ENCODE data around the gene MDM2. TPM values are rescaled to one million over a fixed set of nuclear protein-coding genes. Genes with fewer than 3 reads are reported as not detected.

Gene MDM2
- total RNA-seq, 1 donor from 2014 or later, result 160 TPM

DNA sequence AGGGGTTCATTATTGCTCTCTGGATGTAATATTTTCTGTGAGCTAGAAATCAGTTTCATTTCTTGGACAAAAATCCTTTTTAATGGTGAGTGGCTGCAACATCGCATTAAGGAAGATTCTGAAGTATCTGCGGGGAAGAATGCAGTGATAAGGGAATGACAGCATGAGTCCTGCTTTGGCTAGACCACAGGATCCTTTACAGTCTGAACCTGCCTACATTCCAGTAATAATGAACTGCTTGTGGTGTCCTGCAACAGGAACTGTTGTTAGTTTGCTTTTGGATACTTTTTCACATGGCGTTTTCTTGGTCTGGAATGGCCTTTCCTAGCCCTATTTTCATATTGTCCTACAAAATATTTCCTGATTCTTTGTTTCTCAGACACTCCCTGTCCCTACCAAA is 15.7 kb downstream of the MDM2 start:
- Mint-ChIP-seq H3K27me3 (ENCODE audit: low read depth) (no peaks in the 10 kb centered on the region), H3K4me3 (ENCODE audit: unreplicated experiment) (no peak overlapping the region), H3K36me3 (ENCODE audit: low read depth) (peaks cover 39% of the 10 kb centered on the region), H3K9me3 (ENCODE audit: low read depth) (no peaks in the 10 kb centered on the region), H3K4me1 (ENCODE audit: low read depth) (peaks cover 20% of the 10 kb centered on the region), H3K27ac (ENCODE audit: unreplicated experiment) (peak overlapping the region; percentile 49)
- TF ChIP-seq, protein P1, sequence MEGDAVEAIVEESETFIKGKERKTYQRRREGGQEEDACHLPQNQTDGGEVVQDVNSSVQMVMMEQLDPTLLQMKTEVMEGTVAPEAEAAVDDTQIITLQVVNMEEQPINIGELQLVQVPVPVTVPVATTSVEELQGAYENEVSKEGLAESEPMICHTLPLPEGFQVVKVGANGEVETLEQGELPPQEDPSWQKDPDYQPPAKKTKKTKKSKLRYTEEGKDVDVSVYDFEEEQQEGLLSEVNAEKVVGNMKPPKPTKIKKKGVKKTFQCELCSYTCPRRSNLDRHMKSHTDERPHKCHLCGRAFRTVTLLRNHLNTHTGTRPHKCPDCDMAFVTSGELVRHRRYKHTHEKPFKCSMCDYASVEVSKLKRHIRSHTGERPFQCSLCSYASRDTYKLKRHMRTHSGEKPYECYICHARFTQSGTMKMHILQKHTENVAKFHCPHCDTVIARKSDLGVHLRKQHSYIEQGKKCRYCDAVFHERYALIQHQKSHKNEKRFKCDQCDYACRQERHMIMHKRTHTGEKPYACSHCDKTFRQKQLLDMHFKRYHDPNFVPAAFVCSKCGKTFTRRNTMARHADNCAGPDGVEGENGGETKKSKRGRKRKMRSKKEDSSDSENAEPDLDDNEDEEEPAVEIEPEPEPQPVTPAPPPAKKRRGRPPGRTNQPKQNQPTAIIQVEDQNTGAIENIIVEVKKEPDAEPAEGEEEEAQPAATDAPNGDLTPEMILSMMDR (IDR thresholded peaks at IDR 0.05), result no peak
- no peak for DNase-seq (ENCODE audit: low spot score)

DNA sequence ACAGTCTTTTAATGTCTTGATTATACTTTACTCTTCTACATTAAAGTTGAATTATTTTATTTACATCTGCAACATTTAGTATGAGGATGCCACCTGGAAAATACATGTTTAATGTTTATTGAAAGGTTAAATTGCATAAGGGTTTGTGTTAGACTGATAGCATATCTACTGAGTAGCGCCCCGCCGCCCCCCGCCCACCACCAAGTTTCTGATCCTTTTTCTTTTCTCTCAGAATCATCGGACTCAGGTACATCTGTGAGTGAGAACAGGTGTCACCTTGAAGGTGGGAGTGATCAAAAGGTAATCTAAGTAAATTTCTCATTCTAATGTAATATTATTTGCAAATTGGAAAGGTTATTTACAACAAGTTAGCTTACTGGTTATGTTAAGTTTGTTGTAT is 16.2 kb downstream of the MDM2 start:
- TF ChIP-seq, protein P1 (IDR thresholded peaks at IDR 0.05), result no peak
- peaks cover 20% of the 10 kb centered on the region for H3K4me1 Mint-ChIP-seq (ENCODE audit: low read depth)
- H3K27me3 Mint-ChIP-seq (ENCODE audit: low read depth), result no peaks in the 10 kb centered on the region
- no peaks in the 10 kb centered on the region for H3K9me3 Mint-ChIP-seq (ENCODE audit: low read depth)
- no peak overlapping the region for H3K4me3 Mint-ChIP-seq (ENCODE audit: unreplicated experiment)
- no peak for DNase-seq (ENCODE audit: low spot score)
- no peak overlapping the region for H3K27ac Mint-ChIP-seq (ENCODE audit: unreplicated experiment)
- H3K36me3 Mint-ChIP-seq (ENCODE audit: low read depth), result peaks cover 35% of the 10 kb centered on the region

DNA sequence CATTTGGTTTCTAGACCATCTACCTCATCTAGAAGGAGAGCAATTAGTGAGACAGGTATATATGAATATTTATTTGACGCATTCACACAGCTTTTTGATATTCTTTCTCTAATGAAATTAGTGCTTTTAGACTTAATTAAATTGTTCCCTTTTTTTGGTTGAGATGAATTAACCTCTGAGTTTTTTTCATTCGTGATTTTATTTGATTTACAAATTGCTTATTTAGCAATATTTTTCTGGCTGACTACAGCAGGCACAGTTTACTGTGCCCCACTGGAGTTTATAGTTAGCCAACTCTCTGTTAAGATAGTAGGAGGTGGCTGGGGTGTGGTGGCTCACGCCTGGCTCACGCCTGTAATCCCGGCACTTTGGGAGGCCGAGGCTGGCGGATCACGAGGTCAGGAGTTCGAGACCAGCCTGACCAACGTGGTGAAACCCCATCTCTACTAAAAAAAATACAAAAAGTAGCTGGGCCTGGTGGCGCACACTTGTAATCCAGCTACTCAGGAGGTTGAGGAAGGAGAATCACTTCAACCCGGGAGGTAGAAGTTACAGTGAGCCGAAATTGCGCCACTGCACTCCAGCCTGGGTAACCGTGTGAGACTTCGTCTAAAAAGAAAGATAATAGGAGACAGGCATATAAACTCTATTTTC is 16.7 kb downstream of the MDM2 start:
- Mint-ChIP-seq H3K4me3 (ENCODE audit: unreplicated experiment) (no peak overlapping the region), H3K4me1 (ENCODE audit: low read depth) (peaks cover 20% of the 10 kb centered on the region), H3K36me3 (ENCODE audit: low read depth) (peaks cover 32% of the 10 kb centered on the region), H3K27ac (ENCODE audit: unreplicated experiment) (peak overlapping the region; percentile 17), H3K9me3 (ENCODE audit: low read depth) (no peaks in the 10 kb centered on the region), H3K27me3 (ENCODE audit: low read depth) (no peaks in the 10 kb centered on the region)
- no peak for DNase-seq (ENCODE audit: low spot score)
- TF ChIP-seq, protein P1 (IDR thresholded peaks at IDR 0.05), result no peak

DNA sequence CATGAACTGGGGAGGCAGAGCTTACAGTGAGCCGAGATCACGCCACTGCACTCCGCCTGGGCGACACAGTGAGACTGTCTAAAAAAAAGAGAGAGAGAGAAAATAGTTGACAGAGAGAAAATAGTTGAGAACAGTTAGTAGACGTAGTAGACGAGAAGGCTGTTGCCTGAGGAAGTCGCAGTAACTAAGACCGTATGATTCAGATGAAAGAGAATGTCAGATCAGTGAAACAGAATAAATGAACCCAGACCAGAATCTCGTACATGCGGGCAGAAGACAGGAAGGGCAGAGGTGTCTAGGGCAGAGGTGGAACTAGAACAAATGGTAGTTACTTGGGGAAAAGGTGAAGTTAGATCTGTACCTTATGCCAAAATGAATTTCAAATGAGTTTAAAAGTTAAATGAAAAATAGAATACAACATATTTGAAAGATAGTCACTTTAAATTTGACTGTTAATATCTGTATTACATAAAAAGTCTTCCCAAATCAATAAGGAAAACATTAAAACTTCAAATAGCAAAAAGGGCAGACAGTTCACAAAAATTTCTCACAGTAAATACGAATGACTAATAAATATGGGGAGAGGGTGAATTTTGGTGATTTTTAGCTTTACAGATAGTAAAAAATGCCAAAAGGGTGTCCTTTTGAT is 17.7 kb downstream of the MDM2 start:
- Mint-ChIP-seq H3K27me3 (ENCODE audit: low read depth) (no peaks in the 10 kb centered on the region), H3K9me3 (ENCODE audit: low read depth) (no peaks in the 10 kb centered on the region), H3K36me3 (ENCODE audit: low read depth) (peaks cover 32% of the 10 kb centered on the region), H3K4me1 (ENCODE audit: low read depth) (peaks cover 25% of the 10 kb centered on the region), H3K4me3 (ENCODE audit: unreplicated experiment) (no peak overlapping the region), H3K27ac (ENCODE audit: unreplicated experiment) (peak overlapping the region; percentile 6)
- no peak for DNase-seq (ENCODE audit: low spot score)
- TF ChIP-seq, protein P1 (IDR thresholded peaks at IDR 0.05), result no peak

DNA sequence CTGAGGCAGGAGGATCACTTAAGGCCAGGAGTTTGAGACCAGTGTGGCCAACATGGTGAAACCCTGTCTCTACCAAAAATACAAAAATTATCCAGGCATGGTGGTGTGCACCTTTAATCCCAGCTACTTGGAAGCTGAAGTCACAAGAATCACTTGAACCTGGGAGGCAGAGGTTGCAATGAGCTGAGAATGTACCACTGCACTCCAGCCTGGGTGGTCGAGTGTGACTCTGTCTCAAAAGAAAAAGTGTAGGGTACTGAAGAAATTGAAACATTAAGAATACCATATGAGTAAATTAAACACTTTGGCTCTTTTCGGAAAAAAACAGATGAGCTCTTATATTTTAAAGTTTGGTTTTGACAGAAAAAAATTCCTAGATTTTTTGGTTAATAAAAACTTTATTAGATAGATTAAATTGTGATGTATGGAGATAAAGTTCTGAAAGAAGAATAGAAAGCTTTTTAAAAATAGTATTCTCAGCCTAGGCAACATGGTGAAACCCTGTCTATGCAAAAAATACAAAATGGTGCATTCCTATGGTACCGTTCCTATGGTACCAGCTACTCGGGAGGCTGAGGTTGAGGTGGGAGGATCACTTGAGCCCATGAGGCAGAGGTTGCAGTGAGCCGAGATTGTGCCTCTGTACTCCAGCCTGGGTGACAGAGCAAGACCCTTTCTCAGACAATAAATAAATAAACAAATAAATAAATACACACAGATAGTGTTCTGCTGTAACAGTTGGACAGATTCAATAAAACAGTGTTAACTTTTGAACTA is 20.1 kb downstream of the MDM2 start:
- no peak overlapping the region for H3K27ac Mint-ChIP-seq (ENCODE audit: unreplicated experiment)
- peaks cover 29% of the 10 kb centered on the region for H3K4me1 Mint-ChIP-seq (ENCODE audit: low read depth)
- H3K36me3 Mint-ChIP-seq (ENCODE audit: low read depth), result peaks cover 34% of the 10 kb centered on the region
- no peaks in the 10 kb centered on the region for H3K27me3 Mint-ChIP-seq (ENCODE audit: low read depth)
- no peak overlapping the region for H3K4me3 Mint-ChIP-seq (ENCODE audit: unreplicated experiment)
- TF ChIP-seq, protein P1 (IDR thresholded peaks at IDR 0.05), result no peak
- no peaks in the 10 kb centered on the region for H3K9me3 Mint-ChIP-seq (ENCODE audit: low read depth)
- DNase-seq (ENCODE audit: low spot score), result no peak

Data from chondrocyte (in vitro differentiated cells).